DMS153 treated with DMSO at 0.1 percent for 48 hours (cell line): ENCODE data around the gene NAT9.

Experiments used
- DNase-seq: peaks from one replicate; lab custom pipeline; 2025; ENCODE audit not compliant: unreplicated experiment; lab: John Stamatoyannopoulos, UW

NAT9 gene

DNA sequence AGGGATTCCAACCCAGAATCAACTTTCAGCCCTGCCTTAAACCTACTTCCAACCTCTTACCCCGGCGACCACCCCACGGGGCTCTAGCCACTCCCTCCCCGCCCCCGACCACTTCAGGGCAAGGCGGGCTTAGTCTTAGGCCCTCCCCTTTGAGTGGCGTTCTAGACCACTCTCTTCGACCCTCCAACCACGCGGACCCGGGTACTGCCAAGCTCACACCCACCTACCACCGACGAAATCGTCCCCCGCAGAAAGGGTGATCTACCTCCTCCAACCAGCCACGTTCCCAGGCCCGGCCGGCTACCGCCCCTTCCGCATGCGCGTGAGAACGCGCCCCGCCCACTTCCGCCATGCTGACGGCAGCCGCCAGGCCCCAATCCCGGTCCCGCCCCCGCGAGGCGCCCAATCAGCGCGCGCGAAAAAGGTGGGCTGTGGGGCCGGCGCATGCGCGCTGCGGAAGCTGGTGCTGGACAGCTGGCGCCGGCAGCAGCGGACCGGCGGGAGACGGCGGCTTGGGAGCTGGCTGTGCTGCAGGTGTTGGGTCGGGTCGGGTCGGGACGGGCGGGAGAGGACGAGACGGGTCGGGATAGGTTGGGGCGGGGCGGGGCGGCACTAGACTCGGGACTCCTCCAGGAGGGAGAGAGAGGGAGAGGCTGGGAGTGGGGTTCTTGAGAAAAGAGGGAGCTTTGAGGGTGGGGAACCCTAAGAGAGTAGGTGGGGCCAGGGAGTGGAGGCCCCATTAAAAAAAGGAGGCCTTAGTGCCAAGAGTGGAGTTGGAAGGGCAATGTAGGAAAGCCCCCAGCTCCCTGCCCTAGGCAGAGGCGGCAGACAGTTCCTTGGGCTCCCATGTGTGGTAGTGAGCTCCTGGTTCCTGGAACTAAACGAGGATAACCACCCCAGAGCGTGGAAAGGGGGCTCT is at the start of gene NAT9:
Gene NAT9 (minus strand): TSS at position 302 of the 919 bp plus-strand sequence. CDS start 647 bp downstream, outside the sequence.
- DNase-seq, result peak; percentile 92

- no peak for DNase-seq
Measured at GRCh38 chr17:74824961-74825627, 48.9 kb upstream of the NAT9 start.

GRCh38 chr17:74822939-74823367 is 46.8 kb upstream of the NAT9 start:
- DNase-seq, result no peak

GRCh38 chr17:74822335-74822938 is 46.3 kb upstream of the NAT9 start:
- no peak for DNase-seq

DNA sequence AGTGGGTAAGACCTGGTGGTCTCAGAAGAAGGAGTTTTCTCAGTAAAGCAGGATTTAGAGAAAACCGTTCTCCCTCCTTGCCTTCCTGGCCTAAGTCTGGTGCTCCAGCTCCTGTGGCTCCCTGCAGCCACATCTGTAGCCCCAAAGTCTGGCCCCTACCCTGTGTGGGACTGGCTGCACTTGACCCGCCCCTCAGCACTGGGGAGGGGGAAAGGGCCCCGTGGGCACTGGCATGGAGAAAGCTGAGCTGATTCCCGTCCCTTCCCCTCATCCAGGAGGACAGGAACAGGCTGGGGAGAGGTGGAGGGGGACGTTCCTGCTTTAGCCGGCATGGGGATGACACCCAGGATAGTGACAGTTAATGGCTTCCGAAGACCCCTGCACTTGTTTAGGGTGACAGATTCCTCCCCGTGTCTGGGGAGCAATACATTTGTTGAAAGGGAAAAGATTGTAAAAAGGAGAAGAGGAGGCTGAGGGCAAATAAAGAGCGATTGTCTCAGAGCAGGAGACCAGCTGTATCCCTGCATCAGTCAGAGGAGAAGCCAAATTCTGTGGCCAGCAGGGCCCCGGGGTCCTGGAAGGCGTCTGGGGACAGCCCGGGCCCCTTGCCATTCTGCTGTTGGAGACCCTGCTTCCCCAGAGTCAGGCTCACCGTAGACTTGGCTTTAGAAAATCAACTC is 45.6 kb upstream of the NAT9 start:
- DNase-seq, result no peak

DNA sequence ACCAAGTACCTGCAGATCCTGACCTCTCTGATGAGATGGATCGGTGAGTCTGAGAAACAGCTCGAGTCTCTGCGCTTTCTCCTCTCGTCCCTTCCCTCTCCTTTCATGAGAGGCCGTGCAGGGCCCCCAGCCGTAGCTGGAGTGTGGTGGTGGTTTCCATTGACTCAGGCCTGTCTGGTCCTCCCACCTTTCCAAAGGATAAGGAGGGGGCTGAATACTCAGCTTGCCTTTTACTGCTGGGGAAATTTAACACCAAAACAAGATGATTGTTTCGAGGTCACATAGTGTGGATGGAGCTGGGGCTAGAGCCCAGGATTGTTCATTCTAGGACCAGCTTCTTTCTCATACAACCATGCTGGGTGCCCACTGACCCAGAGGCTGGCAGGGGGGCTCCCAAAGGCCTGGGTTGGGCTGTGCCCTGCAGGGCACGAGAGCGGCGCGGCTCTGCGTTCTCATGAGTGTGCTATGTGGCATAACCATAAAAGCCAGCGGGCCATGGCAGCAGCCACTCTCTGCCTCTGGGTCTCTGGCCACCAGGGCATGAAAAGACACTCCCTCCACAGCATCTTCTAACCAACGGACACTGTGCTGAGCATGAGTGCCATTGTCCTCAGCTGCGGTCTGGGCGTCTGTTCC is 43.8 kb upstream of the NAT9 start:
- no peak for DNase-seq

DNA sequence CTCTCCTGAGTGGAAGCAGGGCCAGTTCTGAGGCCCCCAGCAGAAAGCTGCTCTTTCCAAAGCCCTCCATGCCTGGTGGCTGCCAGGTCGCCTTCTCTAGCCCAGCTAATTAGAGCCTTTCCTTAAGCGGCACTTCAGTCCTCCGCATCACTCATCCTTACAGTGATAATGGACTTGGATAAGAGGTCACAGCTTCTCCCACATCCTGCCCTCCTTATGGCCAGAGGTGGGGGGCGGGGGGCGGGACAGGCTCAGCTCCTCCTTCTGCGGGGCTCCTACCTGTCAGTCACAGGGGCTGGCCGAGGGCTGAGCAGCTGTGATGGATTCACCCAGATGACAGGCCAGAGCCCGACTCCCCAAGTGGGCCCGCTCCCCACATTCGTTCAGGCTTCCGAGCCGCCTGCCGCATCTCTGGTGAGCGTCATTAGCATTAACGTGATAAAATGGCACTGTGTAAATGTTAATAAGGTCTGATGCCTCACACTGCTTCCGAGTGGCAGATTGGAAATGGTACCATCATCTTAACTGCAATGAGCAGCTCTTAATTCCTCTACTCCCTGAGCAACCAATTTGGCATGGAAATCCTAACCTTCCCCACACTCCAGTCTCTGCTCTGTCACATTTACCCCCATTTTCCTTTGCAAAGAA is 42.3 kb upstream of the NAT9 start:
- no peak for DNase-seq

DNA sequence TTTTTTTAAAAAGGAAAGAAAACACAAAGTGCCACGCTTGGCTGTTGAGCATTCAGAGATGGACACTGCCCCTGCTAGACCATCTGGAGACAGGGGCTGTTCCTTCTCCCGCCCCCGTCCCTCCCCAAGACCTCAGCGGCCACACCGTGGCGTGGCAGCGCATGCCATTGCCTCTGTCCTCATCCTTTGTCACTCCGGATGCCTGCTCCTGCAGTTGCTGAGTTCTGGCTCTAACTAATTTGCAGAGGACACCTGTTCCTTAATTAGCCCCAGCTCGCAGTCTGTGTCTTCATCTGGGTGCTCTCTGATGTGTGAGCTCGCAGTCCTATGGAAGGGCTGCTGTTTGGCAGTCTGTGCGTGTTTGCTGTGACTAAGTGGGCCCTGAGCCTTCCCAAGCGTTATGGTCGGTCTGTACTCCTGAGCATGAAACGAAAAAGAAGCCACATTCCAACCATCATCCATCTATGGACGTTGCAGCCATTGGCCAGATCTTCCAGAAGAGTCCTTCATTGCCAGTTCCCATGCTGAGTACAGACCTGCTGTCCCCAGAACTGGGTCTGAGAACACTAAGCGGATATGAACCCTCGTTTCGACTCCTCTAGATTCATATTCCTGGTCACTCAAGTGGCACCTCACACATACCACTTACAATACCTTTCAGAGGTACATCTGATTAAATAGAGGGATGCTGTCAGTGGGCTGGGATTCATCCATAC is 40.9 kb upstream of the NAT9 start:
- DNase-seq, result no peak

GRCh38 chr17:74815550-74816370 is 39.6 kb upstream of the NAT9 start:
- no peak for DNase-seq

- no peak for DNase-seq
Measured at GRCh38 chr17:74815067-74815466, 38.9 kb upstream of the NAT9 start.

DNA sequence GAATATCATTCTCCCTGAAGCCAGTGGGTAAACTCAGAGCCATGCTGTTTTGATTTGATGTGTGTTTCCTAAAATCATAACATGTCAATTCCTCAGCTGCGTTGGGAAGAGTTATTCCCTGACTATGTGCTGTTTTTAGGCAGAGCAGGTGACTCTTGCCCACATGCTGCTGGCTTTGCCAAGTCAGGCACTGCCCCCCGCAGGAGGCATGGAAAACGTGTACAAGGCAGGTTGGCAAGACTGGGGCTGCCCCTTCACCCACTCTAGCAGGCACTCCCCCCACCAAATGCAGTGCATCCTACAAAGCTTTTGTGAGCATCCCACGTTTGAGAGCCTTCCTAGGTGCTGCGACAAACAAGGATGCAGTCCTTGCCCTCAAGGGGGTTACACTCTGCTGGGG is 38.3 kb upstream of the NAT9 start:
- no peak for DNase-seq

- no peak for DNase-seq
Measured at GRCh38 chr17:74812109-74813009, 36.2 kb upstream of the NAT9 start.

DNA sequence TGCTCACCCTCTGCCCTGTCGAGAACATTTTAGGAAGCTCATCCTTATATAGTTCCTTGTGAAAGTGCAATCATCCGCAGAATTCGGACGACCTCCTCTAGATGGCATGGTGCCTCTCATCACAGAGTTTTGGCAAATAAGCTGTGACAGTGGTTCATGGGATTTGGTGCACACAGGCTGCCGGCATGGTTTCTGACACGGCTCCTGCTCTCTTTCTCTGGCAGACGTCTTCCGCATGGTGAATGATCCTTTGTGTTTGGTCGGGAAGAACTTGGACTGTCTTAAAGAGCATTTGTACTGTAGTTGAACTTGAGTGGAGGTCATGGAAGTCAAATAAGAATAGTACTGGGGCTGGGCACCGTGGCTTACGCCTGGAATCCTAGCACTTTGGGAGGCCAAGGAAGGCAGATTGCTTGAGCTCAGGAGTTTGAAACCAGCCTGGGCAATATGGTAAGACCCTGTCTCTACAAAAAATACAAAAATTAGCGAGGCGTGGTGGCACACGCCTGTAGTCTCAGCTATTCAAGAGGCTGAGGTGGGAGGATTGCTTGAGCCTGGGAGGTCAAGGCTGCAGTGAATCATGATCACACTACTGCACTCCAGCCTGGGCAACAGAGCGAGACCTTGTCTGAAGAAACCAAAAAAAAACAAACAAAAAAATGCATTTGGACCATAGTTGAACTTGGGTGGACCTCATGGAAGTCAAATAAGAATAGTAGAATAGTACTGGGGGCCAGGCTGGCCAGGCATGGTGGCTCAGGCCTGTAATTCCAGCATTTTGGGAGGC is 34.7 kb upstream of the NAT9 start:
- no peak for DNase-seq

DNA sequence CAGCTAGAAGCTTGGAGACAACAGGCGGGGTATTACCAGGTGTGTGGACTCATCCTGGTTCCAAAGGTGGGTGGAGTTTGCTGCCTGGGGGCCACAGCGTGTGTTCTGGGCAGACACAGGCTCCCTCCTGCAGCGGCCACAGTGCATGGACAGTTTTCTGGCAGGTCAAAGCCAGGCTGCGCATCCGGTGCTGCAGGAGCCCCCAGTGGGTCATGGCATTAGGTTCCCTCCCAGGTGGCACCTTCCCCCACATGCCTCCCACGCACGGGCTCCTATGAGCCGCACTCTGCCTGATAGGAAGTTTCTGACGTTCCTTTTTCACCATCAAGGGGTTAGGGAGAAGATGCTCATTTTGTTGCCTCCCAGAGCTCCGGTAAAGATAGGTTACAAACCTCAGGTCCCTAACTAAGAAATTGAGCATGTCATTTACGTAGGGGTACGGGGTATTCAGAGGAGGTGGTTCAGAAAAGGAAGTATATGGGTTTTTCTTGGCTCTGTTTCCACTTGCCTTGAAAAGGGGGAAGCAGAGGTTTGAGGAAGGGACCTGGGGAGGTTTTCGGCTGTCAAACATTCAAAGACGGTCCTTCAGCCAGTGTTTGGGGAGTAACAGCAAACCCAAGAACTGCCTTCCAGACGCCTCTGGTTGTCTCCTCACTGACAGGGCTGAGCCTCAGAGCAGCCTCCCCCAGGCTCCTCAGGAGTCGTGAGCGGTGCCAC is 32.7 kb upstream of the NAT9 start:
- DNase-seq, result no peak

DNA sequence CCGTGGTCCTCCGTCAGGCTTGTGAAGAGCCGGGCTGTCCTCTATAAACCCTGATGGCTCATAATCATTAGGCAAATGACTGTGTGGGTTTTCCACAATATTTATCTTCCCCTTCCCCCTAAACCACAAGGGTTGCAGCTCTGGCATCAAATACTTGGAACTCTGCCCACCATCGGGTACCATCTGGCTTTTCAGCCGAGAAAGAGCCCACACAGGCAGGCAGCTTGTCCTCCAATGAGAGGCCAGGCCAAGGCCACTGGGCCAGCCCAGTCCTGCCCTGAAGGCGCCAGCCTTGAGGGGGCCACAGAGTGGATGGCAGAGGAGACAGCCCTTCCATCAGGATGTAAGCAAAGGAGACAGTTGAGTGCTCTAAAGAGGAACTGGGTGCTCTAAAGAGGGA is 31.8 kb upstream of the NAT9 start:
- peak; percentile 55 for DNase-seq

DNA sequence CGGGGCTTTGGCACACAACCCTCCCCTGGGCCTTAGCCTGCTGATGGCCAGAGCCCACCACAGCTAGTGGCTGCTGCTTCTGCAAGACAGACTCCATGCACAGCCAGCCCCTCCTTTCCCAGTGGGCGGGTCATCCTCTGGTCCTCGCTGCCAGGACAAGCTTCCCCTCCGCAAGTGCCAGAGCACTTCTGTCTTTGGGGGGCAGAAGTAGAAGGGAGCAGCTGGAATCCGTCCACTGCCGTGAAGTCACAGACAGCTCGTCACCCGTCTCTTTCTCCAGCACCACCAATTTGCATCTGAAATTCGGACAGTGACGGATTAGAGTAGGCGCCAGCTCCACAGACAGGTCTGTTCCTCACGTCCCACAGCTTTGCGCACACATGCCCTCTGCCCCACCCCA is 31.3 kb upstream of the NAT9 start:
- DNase-seq, result no peak
